GM12865 (cell line): ENCODE data around the gene SLC44A3.

ENCODE experiments used
- DNase-seq: peaks from one replicate; pipeline ENCODE4 v3.0.0; 2010; ENCODE audit warnings: low read depth
- H3K4me3 ChIP-seq: 2 replicates; pipeline ENCODE4 v1.5.1; 2011; ENCODE audit warnings: mild to moderate bottlenecking, low read depth, low read length, control low read depth
- CTCF ChIP-seq: IDR thresholded peaks from 2 replicates; pipeline ENCODE4 v1.5.1; 2011; ENCODE audit warnings: low read length, control low read depth, low read depth, inconsistent platforms; ENCODE audit not compliant: insufficient read depth; ENCODE audit errors: missing control alignments

SLC44A3 gene

GRCh38 chr1:94863919-94864318 lies 43.8 kb downstream of the SLC44A3 start:
- TF ChIP-seq CTCF: no peak
- no peak for DNase-seq
- no peak overlapping the region for H3K4me3 ChIP-seq

- no peak for TF ChIP-seq CTCF
- no peak overlapping the region for H3K4me3 ChIP-seq
- DNase-seq: no peak
Measured at GRCh38 chr1:94864821-94865220, 44.7 kb downstream of the SLC44A3 start.

GRCh38 chr1:94865360-94865759 lies 45.2 kb downstream of the SLC44A3 start:
- no peak overlapping the region for H3K4me3 ChIP-seq
- DNase-seq: no peak
- TF ChIP-seq CTCF: no peak

- no peak overlapping the region for H3K4me3 ChIP-seq
- DNase-seq: no peak
- TF ChIP-seq CTCF: no peak
Measured at GRCh38 chr1:94866164-94866807, 46.1 kb downstream of the SLC44A3 start.

- H3K4me3 ChIP-seq: no peak overlapping the region
- DNase-seq: no peak
- TF ChIP-seq CTCF: no peak
Measured at GRCh38 chr1:94871031-94871430, 50.9 kb downstream of the SLC44A3 start.

GRCh38 chr1:94872771-94873495 lies 52.8 kb downstream of the SLC44A3 start:
- no peak for TF ChIP-seq CTCF
- H3K4me3 ChIP-seq: no peak overlapping the region
- no peak for DNase-seq
